ENCODE results near the gene NRP1.

The NRP1 gene

DNA sequence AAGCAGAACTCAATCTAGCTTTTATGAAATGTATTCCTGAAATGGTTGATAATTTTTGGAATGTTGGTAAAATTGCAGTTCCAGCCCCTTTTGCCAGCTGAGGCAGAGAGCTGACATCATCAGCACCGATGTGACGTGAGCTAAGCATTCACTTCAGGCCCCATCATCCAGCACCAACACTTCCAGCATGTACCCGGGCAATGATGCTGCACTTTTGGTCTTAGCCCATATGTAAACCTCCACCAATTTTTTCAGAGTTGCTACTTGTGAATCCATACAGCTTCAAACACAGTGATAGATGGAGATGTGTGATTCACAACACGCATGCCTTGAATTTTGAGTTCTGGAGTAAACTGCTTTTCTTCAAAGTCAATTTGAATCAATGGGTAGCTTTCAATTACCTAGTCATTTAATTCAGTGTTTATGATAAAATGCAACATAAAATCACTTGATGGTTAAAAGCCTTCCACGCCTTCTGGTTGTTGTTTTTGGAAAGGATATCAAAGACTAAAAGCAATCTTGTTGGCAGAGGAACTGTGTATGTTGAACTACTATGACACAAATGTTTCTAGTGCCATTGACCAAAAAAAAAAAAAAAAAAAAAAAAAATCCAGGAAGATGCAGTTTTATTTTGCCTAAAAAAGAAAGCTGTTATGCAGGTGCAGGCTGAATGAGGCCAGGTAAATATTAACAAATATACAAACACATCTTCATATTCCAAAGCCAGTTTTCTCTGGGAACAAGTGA lies 73.9 kb downstream of the NRP1 start:
- no peak for DNase-seq (ENCODE audit: low spot score)

DNA sequence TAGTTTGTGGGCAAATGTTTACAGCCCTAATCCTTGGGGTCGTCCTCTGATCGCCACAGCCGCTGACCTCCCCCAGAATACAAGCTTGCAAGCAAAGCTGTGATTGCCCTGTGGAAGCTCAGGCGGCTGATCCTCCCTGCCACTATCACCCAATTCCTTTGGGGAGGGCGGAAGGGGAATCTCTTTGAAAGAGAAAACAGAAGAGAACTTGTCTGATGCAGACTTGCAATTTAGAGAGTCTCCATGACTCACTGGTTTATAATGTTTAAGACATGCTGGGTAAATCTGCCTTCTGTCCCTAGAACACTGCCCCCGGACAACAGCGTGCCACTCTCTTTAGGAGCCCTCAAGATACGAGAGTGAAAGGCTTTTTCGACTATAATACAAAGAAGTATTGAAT lies 75.5 kb downstream of the NRP1 start:
- peak; percentile 73 for DNase-seq (ENCODE audit: low spot score)

DNA sequence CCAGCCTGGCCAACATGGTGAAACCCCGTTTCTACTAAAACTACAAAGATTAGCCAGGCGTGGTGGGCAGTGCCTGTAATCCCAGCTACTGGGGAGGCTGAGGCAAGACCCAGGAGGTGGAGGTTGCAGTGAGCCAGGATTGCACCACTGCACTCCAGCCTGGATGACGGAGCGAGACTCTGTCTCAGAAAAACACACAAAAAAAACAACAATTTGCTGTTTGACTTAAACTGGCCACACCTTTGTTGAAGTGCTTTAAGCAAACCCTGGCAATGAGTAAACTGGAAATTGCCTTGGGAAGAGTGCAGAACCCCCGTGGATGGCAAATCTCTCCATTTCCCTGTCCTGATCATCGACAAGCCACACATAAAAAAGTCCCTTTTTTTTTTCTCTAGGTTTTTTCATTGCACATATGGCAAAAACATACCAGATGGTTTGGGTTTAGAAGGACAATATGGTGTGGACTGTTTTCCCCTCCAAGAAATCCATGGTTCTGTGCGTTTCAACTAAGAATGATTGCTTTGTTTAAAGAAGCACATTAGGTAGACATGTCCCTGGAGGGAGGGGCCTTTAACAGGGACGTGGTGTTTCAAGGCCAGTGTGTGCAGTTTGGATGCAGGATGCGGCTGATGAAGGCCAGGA lies 76.9 kb downstream of the NRP1 start:
- DNase-seq (ENCODE audit: low spot score), result no peak

DNA sequence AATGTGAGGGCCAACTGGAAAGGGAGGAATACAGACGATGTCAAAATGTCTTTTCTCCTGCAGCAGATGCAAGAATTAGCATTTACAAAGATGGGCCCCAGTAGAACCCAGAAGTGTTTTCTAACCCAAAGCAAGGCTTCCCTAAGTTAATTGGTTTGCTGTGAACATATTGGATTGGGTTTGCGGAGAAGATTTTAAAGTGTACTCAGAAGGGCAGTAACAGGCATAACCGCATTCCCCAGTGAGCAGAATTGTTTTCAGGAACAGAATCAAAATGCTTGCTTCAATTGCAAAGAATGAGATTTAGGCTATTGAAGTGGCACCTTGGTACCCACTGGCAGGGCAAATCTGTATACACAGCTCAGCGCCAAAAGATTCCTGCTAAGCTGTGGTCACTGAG lies 78.0 kb downstream of the NRP1 start:
- no peak for DNase-seq (ENCODE audit: low spot score)

DNA sequence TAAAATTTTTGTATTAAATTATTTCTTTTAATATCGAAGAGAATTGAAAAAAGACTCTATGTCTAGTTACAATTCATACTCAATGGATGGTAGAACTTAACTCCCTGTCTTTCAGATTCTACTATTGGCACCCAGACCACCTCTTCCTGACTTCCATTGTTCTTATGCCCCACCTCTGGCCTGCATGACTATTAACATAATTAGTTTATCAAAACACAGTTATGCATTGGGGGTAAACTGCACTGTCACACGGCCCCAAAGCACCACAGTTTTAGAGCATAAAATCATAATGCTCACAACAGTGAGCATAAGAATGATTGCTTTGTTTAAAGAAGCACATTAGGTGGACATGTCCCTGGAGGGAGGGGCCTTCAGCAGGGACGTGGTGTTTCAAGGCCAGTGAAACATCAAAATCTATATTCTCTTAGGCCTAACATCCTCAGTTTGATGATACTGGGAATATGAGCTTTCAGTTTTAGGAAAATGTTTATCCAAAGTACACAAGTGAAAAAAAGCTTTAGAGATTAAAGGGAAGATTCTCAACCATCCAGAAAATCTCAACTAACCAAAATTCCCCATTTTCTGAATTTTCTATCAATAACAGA lies 79.8 kb downstream of the NRP1 start:
- DNase-seq (ENCODE audit: low spot score), result no peak

DNA sequence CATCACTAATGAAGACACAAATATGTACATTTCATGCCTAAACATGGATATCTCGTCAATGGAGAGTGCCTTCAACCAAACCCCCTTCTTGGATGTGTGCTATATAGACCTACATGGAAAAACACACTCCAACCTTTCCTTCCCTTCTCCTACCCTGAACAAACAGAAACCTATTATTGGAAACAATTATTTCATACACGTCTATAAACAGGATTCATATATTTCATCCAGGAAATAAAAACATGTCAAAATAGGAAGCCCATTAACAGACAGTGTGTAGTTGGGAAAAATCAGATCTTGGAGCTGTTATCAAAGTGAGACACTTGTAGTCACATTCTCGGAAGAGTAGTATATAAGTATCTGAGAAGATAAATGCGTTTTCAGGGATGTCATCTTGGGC lies 81.1 kb downstream of the NRP1 start:
- no peak for DNase-seq (ENCODE audit: low spot score)

DNA sequence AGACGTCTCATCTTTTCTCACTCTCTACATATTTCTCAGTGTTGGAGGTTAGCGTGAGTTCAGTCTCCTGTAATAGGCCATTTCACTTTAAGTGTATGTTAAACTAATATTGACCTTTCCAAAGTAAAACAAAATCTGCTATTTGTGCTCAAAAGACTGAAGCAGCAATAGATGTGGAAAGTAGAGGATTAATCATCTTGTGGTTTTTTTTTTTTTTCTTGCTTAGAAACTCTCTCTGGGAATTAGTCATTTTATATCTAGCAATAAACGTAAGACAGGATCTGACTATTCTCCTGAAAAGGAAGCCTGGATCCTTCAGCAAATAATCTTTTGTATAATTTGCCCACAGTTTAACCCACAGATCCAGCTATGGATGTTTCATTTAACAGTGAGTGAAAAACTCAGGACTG lies 81.7 kb downstream of the NRP1 start:
- DNase-seq (ENCODE audit: low spot score), result peak; percentile 78

DNA sequence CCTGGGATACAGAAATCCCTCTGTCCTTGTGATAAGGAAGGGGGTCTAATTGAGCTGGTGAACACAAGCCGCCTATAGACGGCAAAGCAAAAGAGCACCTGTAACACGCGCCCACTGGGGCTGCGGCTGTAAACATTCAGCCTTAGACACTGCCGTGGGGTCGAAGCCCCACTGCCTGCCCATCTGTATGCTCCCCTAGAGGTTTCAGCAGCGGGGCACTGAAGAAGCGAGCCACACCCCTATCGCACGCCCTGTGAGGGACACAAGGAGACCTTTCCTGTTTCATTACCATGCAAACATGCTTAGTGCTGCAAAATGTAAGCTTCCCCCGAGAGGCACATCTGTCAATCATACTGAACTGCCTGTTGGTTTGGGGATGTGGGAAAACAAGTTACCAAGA lies 82.1 kb downstream of the NRP1 start:
- DNase-seq (ENCODE audit: low spot score), result no peak

DNA sequence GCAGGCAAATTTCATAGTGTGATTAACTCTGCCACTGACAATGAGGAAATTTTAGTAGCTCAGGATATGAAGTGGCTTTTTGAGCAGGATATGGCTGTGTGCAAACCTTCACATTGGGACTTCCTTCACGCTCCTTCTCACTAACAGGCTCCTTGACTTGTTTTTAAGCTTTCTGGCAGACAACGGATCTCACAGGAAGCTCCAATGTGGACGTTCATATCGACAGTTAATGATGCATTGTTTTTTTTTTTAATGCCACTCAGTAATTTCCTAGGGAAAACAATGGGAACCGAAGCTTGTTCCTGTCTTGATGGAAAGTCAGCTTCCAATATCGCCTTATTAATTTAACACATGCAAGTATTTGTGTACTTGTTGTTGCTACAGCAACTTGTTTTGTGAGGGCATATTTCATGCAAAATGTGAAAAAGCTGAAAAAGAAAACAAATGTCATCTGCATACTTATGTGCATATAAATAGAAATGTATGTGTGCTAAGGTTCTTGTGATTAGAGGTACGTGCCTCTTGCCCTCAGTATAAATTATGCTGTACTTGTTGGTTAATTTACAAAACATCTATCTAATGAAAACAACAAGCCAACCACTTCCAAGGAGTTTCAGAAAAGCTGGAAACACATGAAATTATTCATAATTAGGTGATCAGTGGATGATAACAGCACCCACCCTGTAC lies 84.7 kb downstream of the NRP1 start:
- DNase-seq (ENCODE audit: low spot score), result no peak

DNA sequence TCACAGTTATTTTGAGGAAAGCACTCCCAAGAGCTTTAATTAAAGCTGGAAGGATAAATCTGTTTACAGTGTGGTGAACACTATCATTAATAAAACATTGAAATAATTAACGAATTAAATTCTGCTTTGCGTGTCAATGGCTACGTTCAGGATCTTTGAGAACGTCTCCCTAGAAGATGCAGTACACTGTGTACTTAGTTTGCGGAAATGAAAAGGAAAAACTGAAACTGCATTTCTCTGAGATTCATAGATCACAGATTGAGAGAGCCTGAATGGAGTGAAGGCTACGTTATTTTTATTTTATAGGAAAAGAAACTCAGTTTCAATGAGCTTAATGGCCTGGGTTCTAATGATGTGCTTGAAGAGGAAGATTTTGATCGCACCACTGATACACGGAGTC lies 85.3 kb downstream of the NRP1 start:
- DNase-seq (ENCODE audit: low spot score), result no peak

DNA sequence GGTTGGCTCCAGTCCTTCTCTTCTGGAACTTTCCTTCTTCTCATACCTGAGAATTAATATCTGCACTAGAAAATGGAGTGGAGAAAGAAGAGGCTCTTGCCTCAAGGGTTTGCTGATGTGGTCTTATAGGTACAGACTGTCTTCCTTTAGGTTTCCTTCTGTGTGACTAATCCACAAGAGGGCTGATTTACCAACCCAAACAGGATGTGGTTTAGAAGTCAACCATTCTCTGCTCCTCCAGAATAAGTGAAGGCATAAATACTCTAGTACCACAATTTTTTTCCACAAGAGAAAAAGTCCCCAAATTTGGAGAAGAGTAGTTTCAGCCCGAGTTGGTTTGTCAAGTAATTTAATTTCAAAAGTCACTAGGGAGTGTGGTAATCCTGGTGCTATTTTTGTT lies 85.8 kb downstream of the NRP1 start:
- DNase-seq (ENCODE audit: low spot score), result no peak

DNA sequence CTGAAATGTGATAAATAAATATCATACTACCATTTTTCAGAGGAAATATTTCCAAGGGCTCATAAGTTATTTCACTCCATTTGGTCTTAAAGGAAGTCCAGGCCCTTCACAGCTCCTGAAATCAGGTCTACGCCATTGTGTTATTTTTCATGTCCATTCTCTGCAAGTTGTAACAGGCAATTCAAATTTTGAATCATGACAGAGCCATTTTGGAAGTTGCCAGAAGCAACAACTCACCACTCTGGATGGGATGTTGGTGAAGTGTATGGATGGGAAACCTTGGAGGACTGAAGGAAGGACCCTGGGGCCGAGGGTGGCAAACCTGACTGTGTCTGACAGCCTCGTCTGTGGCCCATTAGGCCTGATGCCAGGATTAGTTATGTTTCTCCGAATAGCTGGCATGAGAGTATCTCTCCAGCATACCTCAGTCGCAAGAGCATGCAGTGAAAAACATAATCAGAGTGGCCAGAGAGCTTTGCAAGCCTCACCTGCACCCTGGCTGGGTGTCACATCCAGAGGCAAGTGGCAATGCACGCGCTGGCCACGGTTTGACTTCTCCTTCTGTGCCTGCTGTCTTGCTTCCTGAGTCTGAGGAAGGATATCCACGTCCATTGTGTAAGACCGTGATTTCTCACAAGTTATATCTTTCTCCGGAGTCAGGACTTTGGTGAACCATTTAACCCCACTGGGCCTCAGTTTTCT lies 87.1 kb downstream of the NRP1 start:
- no peak for DNase-seq (ENCODE audit: low spot score)

DNA sequence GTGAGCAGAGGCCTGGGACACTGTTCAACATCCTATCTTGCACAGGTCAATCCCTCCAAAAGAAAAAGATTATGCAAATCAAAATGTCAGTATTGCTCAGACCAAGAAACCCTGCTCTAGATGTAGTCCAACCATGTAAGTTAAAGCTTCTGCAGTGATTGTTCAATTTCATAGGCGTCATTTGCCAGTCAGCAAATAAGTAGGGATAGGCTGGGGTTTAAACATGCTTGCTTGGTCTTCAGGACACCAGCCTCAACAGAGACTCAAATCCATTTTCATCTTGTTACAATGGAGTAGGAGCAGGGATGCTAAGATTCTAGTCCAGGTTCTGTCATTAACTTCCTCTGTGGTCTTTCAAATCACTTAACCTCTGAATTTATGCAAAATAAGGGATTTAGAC lies 89.1 kb downstream of the NRP1 start:
- no peak for DNase-seq (ENCODE audit: low spot score)

DNA sequence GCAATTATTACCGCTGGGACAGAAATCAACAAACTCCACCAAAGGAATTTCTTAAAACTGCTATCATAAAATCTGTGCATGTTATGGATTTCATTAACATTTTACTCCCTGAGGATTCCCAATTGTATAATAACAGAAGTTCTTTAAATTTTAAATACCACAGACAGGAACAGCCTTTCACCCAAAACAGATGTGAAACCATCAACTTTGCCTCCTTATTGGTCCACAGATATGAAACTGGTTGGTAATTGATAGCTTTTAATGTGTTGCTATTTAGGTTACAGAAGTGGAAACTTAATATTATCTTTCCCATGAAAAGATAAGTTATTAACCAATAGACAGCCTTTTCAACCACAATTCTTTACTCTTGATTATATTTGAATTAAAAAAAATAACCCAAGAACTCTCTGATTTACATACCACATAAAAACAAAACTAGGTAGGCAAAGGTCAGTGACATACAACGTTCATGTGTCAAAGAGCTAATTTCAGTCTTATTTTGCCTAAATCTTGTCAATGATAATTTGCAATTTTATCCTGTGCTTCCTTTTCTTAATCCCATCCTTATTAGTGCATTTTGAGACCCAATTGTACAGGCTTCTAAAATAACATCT lies 90.0 kb downstream of the NRP1 start:
- no peak for DNase-seq (ENCODE audit: low spot score)

DNA sequence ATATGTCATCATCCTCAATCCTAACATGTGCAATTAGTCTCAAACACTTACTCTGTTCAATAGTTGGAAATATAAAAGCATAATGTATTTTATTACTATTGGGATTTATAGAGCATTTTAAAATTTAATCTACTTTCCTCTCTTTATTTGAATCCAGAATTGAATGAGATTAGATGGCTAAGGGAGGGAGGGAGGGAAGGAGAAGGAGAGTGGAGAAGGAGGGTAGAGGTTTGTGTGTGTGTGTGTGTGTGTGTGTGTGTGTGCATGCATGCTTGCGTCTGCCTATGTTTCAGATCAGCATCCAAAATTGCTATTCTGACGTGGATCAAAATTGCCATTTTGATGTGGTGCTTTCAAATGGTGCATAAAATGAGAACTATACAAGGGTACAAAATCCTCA lies 90.8 kb downstream of the NRP1 start:
- no peak for DNase-seq (ENCODE audit: low spot score)

DNA sequence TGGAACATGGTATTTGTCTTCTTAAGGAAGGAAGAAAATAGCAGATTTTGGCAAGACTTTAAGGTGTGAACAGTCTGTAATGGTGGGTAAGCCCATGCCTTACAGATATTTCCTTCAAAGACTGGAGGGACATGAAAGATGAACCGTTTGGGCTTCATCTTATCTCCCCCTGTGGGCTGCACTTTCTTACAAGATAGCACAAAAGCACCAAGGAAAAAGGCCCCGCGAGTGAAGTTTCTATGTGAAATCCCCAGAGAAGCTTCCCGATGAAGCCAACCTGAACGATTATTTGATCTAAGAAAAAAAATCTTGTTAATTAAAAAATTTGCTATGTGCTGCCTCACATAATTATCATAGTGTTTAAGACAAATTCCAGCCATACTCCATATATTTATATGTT lies 91.5 kb downstream of the NRP1 start:
- no peak for DNase-seq (ENCODE audit: low spot score)

DNA sequence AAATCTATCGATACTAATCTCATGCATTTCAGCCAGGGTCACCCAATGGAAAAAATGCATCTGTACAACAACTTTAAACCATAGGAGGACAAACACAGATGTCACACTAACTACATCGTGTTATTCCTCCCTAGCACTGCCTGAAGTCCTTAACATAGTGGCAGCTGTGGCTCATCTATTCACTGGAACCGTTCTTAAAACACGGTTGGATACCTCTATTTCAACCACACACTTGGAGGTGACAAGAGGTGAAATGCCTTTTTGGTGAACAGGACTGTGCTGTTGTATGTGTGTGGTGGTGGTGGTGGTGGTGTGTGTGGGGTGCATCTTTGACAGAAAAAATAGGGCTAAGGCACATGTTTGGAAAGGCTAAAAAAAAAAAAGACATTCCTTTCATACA lies 93.1 kb downstream of the NRP1 start:
- no peak for DNase-seq (ENCODE audit: low spot score)

DNA sequence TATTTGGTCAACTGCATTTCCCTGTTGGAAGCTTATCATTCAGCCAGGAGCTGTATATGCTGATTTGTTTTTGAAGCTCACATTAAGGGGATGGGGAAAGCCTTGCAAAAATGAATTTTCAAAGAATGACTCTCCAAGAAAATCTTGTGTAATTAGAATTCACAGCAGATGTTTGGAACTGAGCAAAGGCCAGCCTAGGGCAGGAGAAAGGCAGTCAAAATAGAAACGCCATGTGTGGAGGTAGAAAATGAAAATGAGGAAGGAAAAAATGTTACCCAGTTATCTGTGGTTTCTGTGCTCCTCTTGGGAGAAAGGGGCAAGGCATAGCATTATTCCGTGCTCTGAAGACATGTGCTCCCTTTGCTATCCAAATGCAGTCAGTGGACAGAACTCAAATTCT lies 93.5 kb downstream of the NRP1 start:
- DNase-seq (ENCODE audit: low spot score), result no peak

DNA sequence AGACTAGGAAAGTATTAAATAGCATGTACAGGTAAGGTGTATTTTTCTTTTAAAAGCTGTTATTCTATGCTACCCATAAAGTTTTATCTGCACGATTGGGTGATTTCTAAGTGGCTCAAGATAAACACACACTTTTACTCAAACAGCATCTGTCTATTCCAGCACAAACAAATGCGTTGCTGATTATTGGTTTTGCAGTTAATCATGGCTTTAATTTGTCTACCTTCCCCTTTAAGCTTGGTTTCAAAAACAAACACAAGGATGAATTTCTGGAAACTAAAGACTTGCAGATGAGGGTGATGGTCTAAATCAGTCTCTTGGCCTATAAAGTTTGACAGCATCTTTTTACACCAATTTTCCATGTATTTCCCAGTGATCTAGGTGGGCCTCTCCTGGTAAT lies 94.2 kb downstream of the NRP1 start:
- DNase-seq (ENCODE audit: low spot score), result no peak

DNA sequence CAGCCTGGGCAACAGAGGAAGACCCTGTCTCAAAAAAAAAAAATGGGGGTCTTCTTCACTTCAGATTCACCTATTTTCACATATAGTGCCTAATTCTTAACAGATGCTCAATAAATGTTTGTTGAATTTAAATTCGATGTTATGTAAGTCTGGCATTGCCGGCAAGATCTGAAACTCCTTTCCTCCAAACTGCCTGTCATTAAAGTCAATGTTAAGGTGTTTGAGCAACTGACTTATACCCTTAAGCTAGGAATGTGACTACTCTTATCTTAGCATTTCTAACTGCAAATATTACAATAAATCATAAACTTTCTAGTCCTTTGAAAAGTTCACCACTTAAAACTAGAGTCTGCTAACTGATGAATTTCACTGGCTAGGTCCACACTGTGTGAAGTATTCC lies 95.2 kb downstream of the NRP1 start:
- DNase-seq (ENCODE audit: low spot score), result no peak

DNA sequence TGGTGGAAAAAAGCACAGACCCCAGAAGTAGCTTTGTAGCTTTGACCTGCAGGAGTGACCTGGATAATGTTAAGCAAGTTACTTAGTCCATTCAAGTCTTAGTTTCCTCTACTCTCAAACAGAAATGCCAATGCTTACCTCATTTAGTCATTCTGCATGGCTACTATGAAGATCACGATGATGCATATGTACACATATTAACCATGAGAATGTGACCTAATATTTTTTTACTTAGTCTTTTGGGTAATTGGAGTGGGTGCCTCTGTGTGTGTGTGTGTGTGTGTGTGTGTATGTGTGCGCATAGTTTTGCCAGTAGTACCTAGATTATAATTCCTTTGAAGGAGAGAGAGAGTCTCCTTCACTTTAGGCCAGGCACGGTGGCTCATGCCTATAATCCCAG lies 95.8 kb downstream of the NRP1 start:
- DNase-seq (ENCODE audit: low spot score), result no peak
